Activated naive CD8-positive, alpha-beta T cell treated with anti-CD3 and anti-CD28 coated beads, Interleukin-2, amount 10 ng/mL, durations not matched to agents 7 days and 5 days (primary cell): ENCODE measurements around the gene AK2. TPM values are rescaled to one million over a fixed set of nuclear protein-coding genes. Genes with fewer than 3 reads are reported as not detected.
"Not testable (repeated sequence)": the region's sequence is repeated elsewhere in the genome, so short reads cannot be mapped to it uniquely, and the experiment has no call there.

Experiments
- ATAC-seq: fragments of 150-1000 bp; cut with Tn5 transposase; one replicate; pipeline ENCODE4 v1.10.0; 2021; ENCODE audit warnings: low read depth, moderate library complexity
- POLR2A ChIA-PET: fragments of 350-600 bp; sonication (Branson Sonifier 250); formaldehyde crosslinking; loops from one replicate; lab custom pipeline; 2021; ENCODE audit warnings: antibody characterized with exemption; lab: Charles Lee
- DNase-seq: peaks from one replicate; pipeline ENCODE4 v3.0.0; 2021
- H3K27ac Mint-ChIP-seq: one replicate; pipeline ENCODE4 v1.8.0; 2022; ENCODE audit warnings: mild to moderate bottlenecking, mixed read lengths
- H3K27me3 Mint-ChIP-seq: one replicate; pipeline ENCODE4 v1.8.0; 2022; ENCODE audit warnings: mild to moderate bottlenecking, moderate library complexity, mixed read lengths
- H3K36me3 Mint-ChIP-seq: one replicate; pipeline ENCODE4 v1.8.0; 2021; ENCODE audit warnings: mild to moderate bottlenecking, mixed read lengths
- H3K4me1 Mint-ChIP-seq: one replicate; pipeline ENCODE4 v1.8.0; 2021; ENCODE audit warnings: mixed read lengths
- H3K4me3 Mint-ChIP-seq: one replicate; pipeline ENCODE4 v1.8.0; 2022; ENCODE audit warnings: mild to moderate bottlenecking, moderate library complexity, mixed read lengths
- H3K9me3 Mint-ChIP-seq: one replicate; pipeline ENCODE4 v1.8.0; 2021; ENCODE audit warnings: mixed read lengths
- total RNA-seq, 2 experiments: library from RNA; stranded (reverse); gene quantifications; one replicate each; pipeline ENCODE4 v1.2.3, GENCODE V29; 2021

Gene AK2
- total RNA-seq, 2 experiments from 2014 or later: 197 to 201 TPM

DNA sequence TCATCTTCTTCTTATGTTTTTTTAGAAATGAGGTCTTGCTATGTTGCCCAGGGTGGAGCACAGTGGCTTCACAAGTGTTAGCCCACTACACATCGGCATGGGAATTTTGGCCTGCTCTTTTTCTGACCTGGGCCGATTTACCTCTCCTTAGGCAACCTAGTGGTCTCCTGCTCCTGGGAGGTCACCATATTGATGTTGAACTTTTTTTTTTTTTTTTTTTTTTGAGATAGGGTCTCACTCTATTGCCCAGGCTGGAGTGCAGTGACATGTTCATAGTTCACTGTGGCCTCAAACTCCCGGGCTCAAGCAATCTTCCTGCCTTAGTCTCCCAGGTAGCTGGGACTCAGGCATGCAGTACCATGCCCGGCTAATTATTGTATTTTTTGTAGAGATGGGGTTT lies 7.5 kb downstream of the AK2 start:
- H3K4me1 Mint-ChIP-seq: peaks cover 49% of the 10 kb centered on the region
- no peaks in the 10 kb centered on the region for H3K27me3 Mint-ChIP-seq
- H3K9me3 Mint-ChIP-seq: no peaks in the 10 kb centered on the region
- peaks cover 29% of the 10 kb centered on the region for H3K36me3 Mint-ChIP-seq
- DNase-seq: no peak
- no peak overlapping the region for H3K4me3 Mint-ChIP-seq
- POLR2A ChIA-PET: no interaction called here
- ATAC-seq: no peak
- H3K27ac Mint-ChIP-seq: no peak overlapping the region

DNA sequence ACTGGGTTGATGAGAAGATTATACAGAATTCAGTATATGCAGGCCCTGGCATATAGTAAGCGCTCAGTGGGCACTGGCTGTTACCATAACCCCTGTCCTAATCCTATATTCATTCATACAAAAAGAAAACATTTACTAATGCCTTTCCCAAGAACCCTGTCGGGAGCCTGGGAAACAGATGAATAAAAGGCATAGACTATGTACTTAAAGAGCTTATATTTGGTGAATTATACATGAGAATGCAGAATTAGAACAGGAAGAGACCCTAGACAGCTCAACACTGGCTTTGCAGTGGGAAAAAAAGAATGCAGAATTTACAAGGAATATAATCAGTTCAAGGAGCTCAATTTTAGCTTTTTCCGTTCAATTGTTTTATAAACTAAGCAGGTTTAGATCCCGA lies 10.9 kb downstream of the AK2 start:
- Mint-ChIP-seq H3K4me3 (no peak overlapping the region), H3K9me3 (no peaks in the 10 kb centered on the region), H3K36me3 (peaks cover 40% of the 10 kb centered on the region), H3K27ac (no peak overlapping the region), H3K27me3 (no peaks in the 10 kb centered on the region), H3K4me1 (peaks cover 30% of the 10 kb centered on the region)
- ATAC-seq (no peak), DNase-seq (no peak)
- POLR2A ChIA-PET: interaction anchor here (1.2 kb wide), 1 partner anchor 60 kb away, joined by 3 read pairs; no protein-coding TSS in a partner anchor

DNA sequence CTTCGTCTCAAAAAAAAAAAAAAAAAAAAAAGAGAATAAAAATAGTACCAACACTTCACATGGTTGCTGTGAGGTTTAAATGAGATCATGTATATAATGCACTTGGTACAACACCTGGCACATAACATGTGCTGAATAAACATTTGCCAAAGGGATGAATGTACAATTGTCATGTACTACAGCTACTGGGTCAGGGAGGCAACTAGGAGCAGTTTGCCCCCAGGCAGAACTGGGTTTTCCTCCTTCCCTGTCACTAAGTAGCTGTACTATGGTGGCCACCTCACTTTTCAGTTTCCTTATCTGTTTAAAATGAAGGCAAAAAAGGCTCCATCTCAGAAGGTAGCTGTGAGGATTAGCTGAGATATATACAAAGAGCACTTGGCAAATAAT lies 11.5 kb downstream of the AK2 start:
- Mint-ChIP-seq H3K4me1 (peaks cover 30% of the 10 kb centered on the region), H3K27ac (no peak overlapping the region), H3K36me3 (peaks cover 38% of the 10 kb centered on the region), H3K9me3 (no peaks in the 10 kb centered on the region), H3K27me3 (no peaks in the 10 kb centered on the region), H3K4me3 (no peak overlapping the region)
- POLR2A ChIA-PET: interaction anchor here (0.6 to 1.2 kb wide), 4 partner anchors 17 to 349 kb away, joined by 3 read pairs; no protein-coding TSS in a partner anchor
- no peak for DNase-seq
- ATAC-seq: no peak

DNA sequence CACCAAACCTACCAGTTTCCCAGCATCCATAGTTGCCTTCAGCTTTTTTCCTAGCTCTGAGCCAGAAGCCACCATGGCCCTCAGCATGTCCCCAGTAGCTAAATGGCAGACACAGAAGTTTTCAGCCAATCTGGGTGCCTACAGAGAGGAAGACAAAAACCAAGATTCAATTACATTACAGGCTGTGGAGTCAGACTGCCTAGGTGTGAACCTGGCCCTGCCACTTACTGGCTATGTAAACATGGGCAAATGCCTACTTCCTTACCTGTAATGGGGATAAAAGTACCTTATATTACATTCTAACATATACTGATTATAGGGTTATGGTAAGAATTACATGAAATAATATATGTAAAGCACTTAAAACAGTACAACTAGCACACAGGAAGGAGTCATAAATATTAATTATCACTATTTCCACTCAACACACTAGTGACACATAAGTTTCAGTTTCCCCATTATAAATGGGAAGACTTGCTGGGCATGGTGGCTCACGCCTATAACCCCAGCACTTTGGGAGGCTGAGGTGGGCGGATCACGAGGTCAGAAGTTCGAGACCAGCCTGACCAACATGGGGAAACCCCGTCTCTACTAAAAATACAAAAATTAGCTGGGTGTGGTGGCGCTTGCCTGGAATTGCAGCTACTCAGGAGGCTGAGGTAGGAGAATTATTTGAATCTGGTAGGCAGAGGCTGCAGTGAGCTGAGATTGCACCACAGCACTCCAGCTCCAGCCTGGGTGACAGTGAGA lies 12.1 kb downstream of the AK2 start:
- DNase-seq, H3K27me3 Mint-ChIP-seq, H3K9me3 Mint-ChIP-seq: not testable (repeated sequence)
- POLR2A ChIA-PET: interaction anchor here (0.6 kb wide), 3 partner anchors 17 to 348 kb away, joined by 3 read pairs; no protein-coding TSS in a partner anchor
- Mint-ChIP-seq H3K4me1 (peaks cover 29% of the 10 kb centered on the region), H3K36me3 (peaks cover 35% of the 10 kb centered on the region), H3K27ac (peak overlapping the region; percentile 48), H3K4me3 (peak overlapping the region; percentile 15)
- peak; percentile 26 for ATAC-seq

DNA sequence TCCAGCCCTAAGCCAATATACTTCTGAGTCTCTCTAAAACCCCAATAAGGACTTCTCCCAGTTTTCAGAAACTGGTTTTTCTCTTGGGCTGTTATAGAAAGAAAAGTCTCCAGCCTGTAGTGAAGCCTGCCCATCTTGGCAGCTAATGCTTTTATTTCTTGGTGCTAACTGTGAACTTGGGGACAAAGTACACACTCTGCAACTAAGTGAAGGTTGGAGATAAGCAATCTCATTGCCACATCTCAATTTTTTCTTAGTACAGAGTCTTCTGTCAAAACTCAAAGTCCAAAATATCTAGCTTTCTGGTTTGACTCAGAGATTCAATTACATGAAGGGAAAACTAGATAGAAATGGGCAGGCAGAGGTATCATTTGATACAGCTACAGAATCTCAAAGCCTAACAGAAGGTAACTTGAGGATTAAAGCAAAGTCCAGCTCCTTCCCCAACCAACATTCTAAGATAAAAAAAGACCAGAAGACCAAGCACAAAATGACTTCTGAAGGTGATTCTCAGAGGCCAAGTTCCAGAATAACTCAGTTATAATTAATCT lies 14.0 kb downstream of the AK2 start:
- Mint-ChIP-seq H3K36me3 (peaks cover 41% of the 10 kb centered on the region), H3K27me3 (no peaks in the 10 kb centered on the region), H3K4me3 (no peak overlapping the region), H3K9me3 (no peaks in the 10 kb centered on the region), H3K27ac (no peak overlapping the region), H3K4me1 (peaks cover 25% of the 10 kb centered on the region)
- POLR2A ChIA-PET: no interaction called here
- DNase-seq: no peak
- no peak for ATAC-seq

DNA sequence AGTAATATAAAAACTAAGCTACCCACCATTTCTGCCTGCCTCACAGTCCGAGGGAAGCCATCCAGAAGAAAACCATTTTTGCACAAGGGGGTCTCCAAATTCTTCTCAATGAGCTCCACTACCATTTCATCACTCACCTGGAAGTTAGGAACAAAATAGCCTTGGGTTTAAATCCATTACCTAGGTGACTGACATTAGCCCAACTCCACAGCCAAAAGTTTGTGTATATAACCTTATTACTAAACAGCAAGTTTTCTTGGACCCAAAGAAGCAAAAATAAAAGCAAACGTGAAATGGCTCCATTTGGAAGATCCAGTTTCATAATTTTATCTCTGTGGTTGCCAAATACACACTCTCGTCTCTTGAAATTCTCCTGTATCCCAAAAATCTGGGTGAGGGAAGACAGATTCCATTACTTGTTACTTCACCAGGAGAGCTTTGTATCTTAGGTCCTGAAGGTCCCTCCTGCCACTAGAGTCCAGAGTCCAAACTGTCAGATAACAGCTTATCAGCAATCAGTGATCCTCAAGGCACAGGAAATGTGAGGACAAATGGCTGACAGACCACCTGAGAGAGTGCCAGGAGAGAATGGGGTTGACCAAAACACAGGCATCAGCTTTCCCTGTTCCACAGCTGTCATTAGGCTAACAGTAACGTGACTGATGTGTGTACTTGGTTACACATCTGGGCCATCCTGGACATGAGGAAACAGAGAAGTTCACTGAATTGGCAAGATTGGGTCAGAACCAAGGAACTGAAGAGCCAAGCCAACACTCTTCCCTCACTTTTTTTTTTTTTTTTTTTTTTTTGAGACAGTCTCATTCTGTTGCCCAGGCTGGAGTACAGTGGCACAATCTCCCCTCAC lies 14.9 kb downstream of the AK2 start:
- Mint-ChIP-seq H3K27me3 (no peaks in the 10 kb centered on the region), H3K27ac (no peak overlapping the region), H3K36me3 (peaks cover 43% of the 10 kb centered on the region), H3K9me3 (no peaks in the 10 kb centered on the region), H3K4me1 (peaks cover 22% of the 10 kb centered on the region), H3K4me3 (no peak overlapping the region)
- POLR2A ChIA-PET: no interaction called here
- no peak for DNase-seq
- no peak for ATAC-seq

DNA sequence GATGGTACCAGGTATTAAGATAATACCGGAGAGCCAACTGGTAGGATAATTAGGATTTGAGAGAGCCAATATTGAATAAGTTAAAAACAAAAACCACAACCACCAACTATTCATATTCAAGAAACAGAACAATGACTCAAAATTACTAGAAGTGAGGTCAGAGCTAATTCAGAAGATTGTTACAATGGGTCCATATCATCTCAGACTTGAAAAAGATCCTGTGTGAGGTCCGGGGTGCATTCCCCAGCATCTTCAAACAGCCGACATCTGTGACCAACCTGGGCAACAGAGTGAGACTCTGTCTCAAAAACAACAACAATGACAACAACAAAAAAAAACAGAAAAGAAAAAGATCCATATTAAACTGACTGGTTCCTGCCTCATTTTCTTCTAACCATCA lies 18.6 kb downstream of the AK2 start:
- DNase-seq (no peak), ATAC-seq (no peak)
- Mint-ChIP-seq H3K4me3 (no peak overlapping the region), H3K27ac (no peak overlapping the region), H3K36me3 (peaks cover 35% of the 10 kb centered on the region), H3K27me3 (no peaks in the 10 kb centered on the region), H3K9me3 (no peaks in the 10 kb centered on the region), H3K4me1 (peaks cover 4% of the 10 kb centered on the region)
- POLR2A ChIA-PET: no interaction called here

DNA sequence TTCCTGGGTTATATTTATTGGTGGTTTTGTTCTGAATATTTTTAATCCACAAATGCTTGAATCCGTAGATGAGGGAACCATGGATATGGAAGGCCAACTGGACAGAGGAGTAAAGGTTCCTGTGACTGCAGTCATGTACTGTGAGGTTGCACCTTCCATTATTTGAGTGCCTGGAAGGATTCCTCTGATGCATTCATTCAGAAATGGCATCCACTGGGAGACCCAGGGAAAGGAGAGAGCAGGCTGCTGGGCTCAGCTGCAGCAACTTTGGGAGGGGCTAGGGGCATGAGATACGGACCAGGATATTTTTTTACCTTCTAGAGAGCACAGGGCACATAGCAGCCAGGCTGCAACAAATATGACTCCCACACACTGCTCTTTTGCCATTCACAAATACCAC lies 19.5 kb downstream of the AK2 start:
- POLR2A ChIA-PET: no interaction called here
- H3K4me1 Mint-ChIP-seq: peaks cover 4% of the 10 kb centered on the region
- no peaks in the 10 kb centered on the region for H3K9me3 Mint-ChIP-seq
- H3K27me3 Mint-ChIP-seq: no peaks in the 10 kb centered on the region
- DNase-seq (no peak), ATAC-seq (no peak)
- no peak overlapping the region for H3K27ac Mint-ChIP-seq
- no peak overlapping the region for H3K4me3 Mint-ChIP-seq
- H3K36me3 Mint-ChIP-seq: peaks cover 34% of the 10 kb centered on the region

DNA sequence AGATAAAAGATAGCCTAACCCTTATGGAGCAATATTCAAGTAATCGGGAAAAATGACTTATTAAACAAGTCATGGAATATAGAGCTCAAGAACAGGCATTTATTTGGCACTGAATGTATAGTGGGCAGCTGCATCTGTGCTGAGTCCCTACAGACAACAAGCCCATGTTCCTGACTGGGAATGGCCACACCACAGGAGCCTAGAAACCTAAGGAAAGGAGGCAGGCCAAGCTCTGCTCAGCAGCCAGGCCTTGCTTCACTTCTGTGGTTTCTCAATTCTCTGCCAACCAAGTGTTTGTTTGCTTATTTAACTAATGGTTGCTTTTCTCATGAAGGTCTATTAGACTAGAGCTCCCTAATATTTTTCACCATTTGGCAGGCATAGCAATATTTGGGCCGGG lies 21.5 kb downstream of the AK2 start:
- Mint-ChIP-seq H3K4me1 (peaks cover 5% of the 10 kb centered on the region), H3K36me3 (peaks cover 34% of the 10 kb centered on the region), H3K4me3 (no peak overlapping the region), H3K27me3 (no peaks in the 10 kb centered on the region), H3K9me3 (no peaks in the 10 kb centered on the region), H3K27ac (no peak overlapping the region)
- no peak for ATAC-seq
- POLR2A ChIA-PET: no interaction called here
- no peak for DNase-seq

DNA sequence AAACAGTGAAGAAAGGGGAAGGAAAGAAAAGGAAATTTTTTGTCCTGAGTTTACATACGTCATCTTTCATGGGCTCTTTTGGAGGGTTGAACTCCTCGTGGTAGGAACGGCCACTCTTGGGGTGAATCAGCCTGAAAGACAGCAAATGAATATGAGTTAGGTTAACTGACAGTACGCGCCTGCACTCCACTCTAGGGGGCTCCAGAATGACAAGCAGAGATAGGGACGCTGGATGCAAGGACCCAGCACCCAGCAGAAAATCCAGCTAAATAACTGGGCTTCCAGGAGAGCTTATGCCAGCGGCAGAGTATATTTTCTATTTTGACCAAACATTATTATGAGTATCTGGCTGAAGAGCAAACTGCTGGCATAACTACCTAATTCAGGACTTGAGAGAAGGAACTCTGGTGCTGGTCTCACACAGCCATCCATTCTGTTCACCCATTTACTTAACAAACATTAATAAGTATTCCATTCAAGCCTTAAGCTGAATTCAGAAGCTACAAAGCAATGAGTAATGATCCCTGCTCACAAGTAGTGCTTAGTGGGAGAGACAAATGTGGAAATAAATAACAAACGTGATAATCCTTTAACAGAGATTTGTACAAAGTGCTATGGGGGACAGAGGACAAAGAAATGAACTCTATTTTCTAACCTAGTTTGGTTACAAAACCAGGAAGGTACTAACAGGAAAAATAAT lies 22.1 kb downstream of the AK2 start:
- H3K4me1 Mint-ChIP-seq: peaks cover 5% of the 10 kb centered on the region
- DNase-seq: no peak
- POLR2A ChIA-PET: no interaction called here
- no peak overlapping the region for H3K27ac Mint-ChIP-seq
- no peaks in the 10 kb centered on the region for H3K9me3 Mint-ChIP-seq
- no peak for ATAC-seq
- H3K4me3 Mint-ChIP-seq: no peak overlapping the region
- peaks cover 31% of the 10 kb centered on the region for H3K36me3 Mint-ChIP-seq
- no peaks in the 10 kb centered on the region for H3K27me3 Mint-ChIP-seq

DNA sequence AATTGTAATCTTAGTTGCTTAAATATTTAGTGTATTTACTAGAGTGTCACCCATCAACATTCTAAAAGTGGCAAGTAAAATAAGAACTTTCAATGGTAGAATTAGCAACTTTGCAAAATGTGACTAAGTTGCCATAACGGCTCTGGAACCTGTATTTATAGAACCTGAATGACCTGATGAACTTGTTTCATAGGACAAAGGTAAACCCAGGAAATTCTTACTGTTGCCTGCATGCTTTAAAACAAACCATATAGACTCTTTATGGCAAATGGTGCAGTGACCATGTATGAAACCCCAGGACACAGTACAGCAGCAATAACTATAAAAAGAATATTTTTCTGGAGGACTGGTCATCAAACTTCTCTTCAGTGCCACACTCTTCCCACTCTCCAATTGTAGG lies 22.9 kb downstream of the AK2 start:
- H3K36me3 Mint-ChIP-seq: peaks cover 28% of the 10 kb centered on the region
- POLR2A ChIA-PET: no interaction called here
- ATAC-seq (no peak), DNase-seq (no peak)
- no peak overlapping the region for H3K27ac Mint-ChIP-seq
- H3K4me3 Mint-ChIP-seq: no peak overlapping the region
- no peaks in the 10 kb centered on the region for H3K9me3 Mint-ChIP-seq
- H3K27me3 Mint-ChIP-seq: no peaks in the 10 kb centered on the region
- peaks cover 5% of the 10 kb centered on the region for H3K4me1 Mint-ChIP-seq

DNA sequence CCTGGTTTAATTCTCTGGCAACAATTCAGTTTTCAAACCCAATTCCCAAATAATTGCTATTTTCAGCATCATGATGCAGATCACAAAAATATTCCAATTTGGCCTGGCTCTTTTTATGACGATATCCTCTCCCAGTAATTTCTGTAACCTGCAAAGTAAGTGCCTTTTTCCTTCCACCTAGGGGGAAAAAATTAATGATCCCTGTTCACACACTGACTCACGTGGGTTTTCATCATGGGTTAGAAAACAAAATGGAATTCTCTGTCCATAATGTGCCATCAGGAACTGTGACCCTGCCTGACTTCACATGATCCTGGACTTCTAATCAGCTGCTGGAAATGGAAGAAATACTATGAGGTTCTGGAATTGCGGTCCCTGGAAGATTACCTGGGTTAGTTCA lies 24.5 kb downstream of the AK2 start:
- Mint-ChIP-seq H3K4me1 (peaks cover 1% of the 10 kb centered on the region), H3K4me3 (no peak overlapping the region), H3K27ac (no peak overlapping the region), H3K9me3 (no peaks in the 10 kb centered on the region), H3K36me3 (peaks cover 32% of the 10 kb centered on the region), H3K27me3 (no peaks in the 10 kb centered on the region)
- POLR2A ChIA-PET: no interaction called here
- DNase-seq (no peak), ATAC-seq (no peak)
